Loucy (cell line): ENCODE measurements around the gene ARIH2.

ENCODE experiments used
- H2AFZ ChIP-seq: fragments of 200-600 bp; sonication (generic); 2 replicates; pipeline ENCODE4 v1.6.0; 2016; ENCODE audit warnings: antibody characterized with exemption, mild to moderate bottlenecking, low read length, moderate library complexity
- H3F3A ChIP-seq: fragments of 200-600 bp; 2 replicates; pipeline ENCODE4 v1.6.0; 2016; ENCODE audit warnings: antibody characterized with exemption, low read depth, mild to moderate bottlenecking
- H3K27me3 ChIP-seq: fragments of 200-600 bp; sonication (generic); 2 replicates; pipeline ENCODE4 v1.6.1; 2014; ENCODE audit warnings: low read length, mild to moderate bottlenecking; ENCODE audit not compliant: insufficient read depth, poor library complexity, severe bottlenecking
- H3K36me3 ChIP-seq: fragments of 200-600 bp; sonication (generic); 2 replicates; pipeline ENCODE4 v1.6.1; 2016; ENCODE audit warnings: low read length; ENCODE audit not compliant: insufficient read depth
- H3K4me1 ChIP-seq: fragments of 200-600 bp; sonication (generic); 2 replicates; pipeline ENCODE4 v1.5.1; 2014; ENCODE audit warnings: low read length, mild to moderate bottlenecking; ENCODE audit not compliant: insufficient read depth, poor library complexity, severe bottlenecking
- H3K4me2 ChIP-seq: fragments of 200-600 bp; sonication (generic); 2 replicates; pipeline ENCODE4 v1.6.0; 2014; ENCODE audit warnings: antibody characterized with exemption, low read length, low read depth, mild to moderate bottlenecking; ENCODE audit not compliant: poor library complexity, severe bottlenecking
- H3K4me3 ChIP-seq: fragments of 200-600 bp; sonication (generic); 2 replicates; pipeline ENCODE4 v1.5.1; 2014; ENCODE audit warnings: low read length, mild to moderate bottlenecking, mixed read lengths; ENCODE audit not compliant: poor library complexity, severe bottlenecking
- H3K79me2 ChIP-seq: fragments of 200-600 bp; sonication (generic); 2 replicates; pipeline ENCODE4 v1.6.1; 2014; ENCODE audit warnings: low read length; ENCODE audit not compliant: insufficient read depth
- H3K9ac ChIP-seq: fragments of 200-600 bp; sonication (generic); 2 replicates; pipeline ENCODE4 v1.6.0; 2014; ENCODE audit warnings: mild to moderate bottlenecking, low read depth, low read length, moderate library complexity; ENCODE audit not compliant: poor library complexity, severe bottlenecking
- H3K9me2 ChIP-seq: fragments of 200-600 bp; sonication (generic); replicated peaks from 2 replicates; pipeline ENCODE4 v1.6.1; 2016; ENCODE audit warnings: low read depth, low read length, mixed read lengths
- H3K9me3 ChIP-seq: fragments of 200-600 bp; sonication (generic); 2 replicates; pipeline ENCODE4 v1.6.1; 2014; ENCODE audit warnings: mild to moderate bottlenecking, antibody characterized with exemption, low read length, low read depth; ENCODE audit not compliant: insufficient read depth
- H4K20me1 ChIP-seq: fragments of 200-600 bp; sonication (generic); 2 replicates; pipeline ENCODE4 v1.6.0; 2014; ENCODE audit warnings: antibody characterized with exemption, low read length, mild to moderate bottlenecking; ENCODE audit not compliant: insufficient read depth, poor library complexity, severe bottlenecking
- EZH2phosphoT487 ChIP-seq: fragments of 200-600 bp; IDR thresholded peaks from 2 replicates; pipeline ENCODE4 v1.6.1; 2018; ENCODE audit warnings: antibody characterized with exemption, mild to moderate bottlenecking, moderate library complexity, borderline replicate concordance
- TF ChIP-seq, protein P1 (sequence below): fragments of 200-600 bp; sonication (generic); conservative IDR thresholded peaks from 2 replicates; pipeline ENCODE4 v1.5.1; 2014; ENCODE audit warnings: mild to moderate bottlenecking, antibody characterized with exemption, low read length

Gene ARIH2

DNA sequence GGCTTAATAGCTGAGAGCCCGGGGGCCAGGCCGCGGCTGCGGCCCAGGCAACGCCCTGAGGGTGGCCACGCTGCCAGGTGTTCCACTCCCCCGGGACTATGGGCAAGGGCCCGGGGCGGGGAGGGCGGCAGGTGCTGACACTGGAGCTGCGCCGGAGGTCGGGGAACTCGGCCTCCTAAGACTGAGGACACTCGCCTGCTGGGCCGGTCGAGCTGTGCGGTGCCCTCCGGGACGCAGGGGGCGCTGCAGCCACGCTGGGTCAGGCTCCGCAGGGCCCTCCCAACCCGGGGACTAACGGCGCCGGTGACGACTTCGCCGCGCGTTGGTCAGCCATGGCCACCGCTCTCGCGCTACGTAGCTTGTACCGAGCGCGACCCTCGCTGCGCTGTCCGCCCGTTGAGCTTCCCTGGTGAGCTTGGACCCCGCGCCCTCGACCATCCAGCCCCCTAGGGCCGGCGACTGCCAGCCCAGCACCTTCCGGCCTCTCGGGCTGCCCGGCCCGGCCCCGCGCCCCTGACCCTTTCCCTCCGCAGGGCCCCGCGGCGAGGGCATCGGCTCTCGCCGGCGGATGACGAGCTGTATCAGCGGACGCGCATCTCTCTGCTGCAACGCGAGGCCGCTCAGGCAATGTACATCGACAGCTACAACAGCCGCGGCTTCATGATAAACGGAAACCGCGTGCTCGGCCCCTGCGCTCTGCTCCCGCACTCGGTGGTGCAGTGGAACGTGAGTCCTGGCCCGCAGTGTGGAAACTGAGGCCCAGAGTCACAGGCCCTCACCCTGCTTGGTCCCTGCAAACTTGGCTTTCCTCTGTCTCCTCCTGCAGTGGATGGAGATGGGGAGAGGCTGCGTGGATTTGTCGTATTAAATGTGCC is 103.4 kb downstream of the ARIH2 start, which contains the start of gene NDUFAF3:
Gene NDUFAF3 (plus strand): TSS at position 309 of the 875 bp plus-strand sequence. CDS start 24 bp downstream, at position 333.
- H3K9ac ChIP-seq, result peak within 1 kb of the TSS; percentile 98
- H3F3A ChIP-seq, result peaks cover 3% of the 10 kb centered on the region; the same call in 1 of the 2 replicates
- TF ChIP-seq EZH2phosphoT487, result no peak
- TF ChIP-seq, protein P1, sequence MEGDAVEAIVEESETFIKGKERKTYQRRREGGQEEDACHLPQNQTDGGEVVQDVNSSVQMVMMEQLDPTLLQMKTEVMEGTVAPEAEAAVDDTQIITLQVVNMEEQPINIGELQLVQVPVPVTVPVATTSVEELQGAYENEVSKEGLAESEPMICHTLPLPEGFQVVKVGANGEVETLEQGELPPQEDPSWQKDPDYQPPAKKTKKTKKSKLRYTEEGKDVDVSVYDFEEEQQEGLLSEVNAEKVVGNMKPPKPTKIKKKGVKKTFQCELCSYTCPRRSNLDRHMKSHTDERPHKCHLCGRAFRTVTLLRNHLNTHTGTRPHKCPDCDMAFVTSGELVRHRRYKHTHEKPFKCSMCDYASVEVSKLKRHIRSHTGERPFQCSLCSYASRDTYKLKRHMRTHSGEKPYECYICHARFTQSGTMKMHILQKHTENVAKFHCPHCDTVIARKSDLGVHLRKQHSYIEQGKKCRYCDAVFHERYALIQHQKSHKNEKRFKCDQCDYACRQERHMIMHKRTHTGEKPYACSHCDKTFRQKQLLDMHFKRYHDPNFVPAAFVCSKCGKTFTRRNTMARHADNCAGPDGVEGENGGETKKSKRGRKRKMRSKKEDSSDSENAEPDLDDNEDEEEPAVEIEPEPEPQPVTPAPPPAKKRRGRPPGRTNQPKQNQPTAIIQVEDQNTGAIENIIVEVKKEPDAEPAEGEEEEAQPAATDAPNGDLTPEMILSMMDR, result peak; percentile 79
- peak within 1 kb of the TSS; percentile 87 for H2AFZ ChIP-seq
- peak within 1 kb of the TSS; percentile 91 for H3K4me3 ChIP-seq
- peaks cover 78% of the 10 kb centered on the region for H3K79me2 ChIP-seq
- H3K9me3 ChIP-seq, result no peaks in the 10 kb centered on the region
- H3K4me2 ChIP-seq, result peak within 1 kb of the TSS; percentile 92
- no peaks in the 10 kb centered on the region for H3K9me2 ChIP-seq
- no peaks in the 10 kb centered on the region for H3K27me3 ChIP-seq
- peaks cover 43% of the 10 kb centered on the region for H3K4me1 ChIP-seq
- H3K36me3 ChIP-seq, result peaks cover 35% of the 10 kb centered on the region; the same call in 1 of the 2 replicates
- H4K20me1 ChIP-seq, result peaks cover 72% of the 10 kb centered on the region

DNA sequence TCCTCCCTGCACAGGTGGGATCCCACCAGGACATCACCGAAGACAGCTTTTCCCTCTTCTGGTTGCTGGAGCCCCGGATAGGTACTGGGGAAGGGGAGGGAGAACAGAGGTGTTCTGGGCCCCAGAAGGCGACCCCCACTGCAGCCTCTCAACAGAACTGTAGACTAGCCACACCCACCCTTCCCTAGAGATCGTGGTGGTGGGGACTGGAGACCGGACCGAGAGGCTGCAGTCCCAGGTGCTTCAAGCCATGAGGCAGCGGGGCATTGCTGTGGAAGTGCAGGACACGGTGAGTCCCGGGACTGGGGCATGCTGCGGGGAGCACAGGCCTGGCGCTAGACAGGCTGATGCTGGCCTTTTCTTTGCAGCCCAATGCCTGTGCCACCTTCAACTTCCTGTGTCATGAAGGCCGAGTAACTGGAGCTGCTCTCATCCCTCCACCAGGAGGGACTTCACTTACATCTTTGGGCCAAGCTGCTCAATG is 104.1 kb downstream of the ARIH2 start:
- Histone ChIP-seq H3K27me3 (no peaks in the 10 kb centered on the region), H3K79me2 (peaks cover 83% of the 10 kb centered on the region), H3K4me3 (peak overlapping the region; percentile 91), H3K36me3 (peaks cover 37% of the 10 kb centered on the region; the same call in 1 of the 2 replicates), H3K4me2 (peak overlapping the region; percentile 92), H3K9me2 (no peaks in the 10 kb centered on the region), H4K20me1 (peaks cover 68% of the 10 kb centered on the region), H3F3A (peaks cover 3% of the 10 kb centered on the region; the same call in 1 of the 2 replicates), H3K4me1 (peaks cover 46% of the 10 kb centered on the region), H3K9ac (peak overlapping the region; percentile 98), H3K9me3 (no peaks in the 10 kb centered on the region), H2AFZ (no peak overlapping the region)
- TF ChIP-seq, protein P1, result no peak
- no peak for TF ChIP-seq EZH2phosphoT487

DNA sequence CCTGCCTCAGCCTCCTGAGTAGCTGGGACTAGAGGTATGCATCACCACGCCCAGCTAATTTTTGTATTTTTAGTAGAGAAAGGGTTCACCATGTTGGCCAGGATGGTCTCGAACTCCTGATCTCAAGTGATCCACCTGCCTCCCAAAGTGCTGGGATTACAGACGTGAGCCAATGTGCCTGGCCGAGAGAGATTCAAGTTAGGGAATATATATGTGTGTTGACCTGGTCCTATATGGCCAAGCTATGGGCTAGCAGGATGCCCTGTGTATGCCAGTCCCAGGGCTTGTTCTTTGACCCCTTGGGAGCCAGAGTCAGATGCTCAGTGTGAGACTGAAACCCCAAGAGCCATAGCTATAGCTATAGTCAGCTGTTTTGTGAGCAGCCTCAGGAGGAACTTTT is 105.1 kb downstream of the ARIH2 start:
- Histone ChIP-seq H2AFZ (no peak overlapping the region), H3K4me2 (peak overlapping the region; percentile 92), H3F3A (peaks cover 3% of the 10 kb centered on the region; the same call in 1 of the 2 replicates)

More for the DNA sequence above, 105.1 kb downstream of the ARIH2 start:
- peaks cover 55% of the 10 kb centered on the region for H3K4me1 ChIP-seq
- no peak overlapping the region for H3K9ac ChIP-seq
- no peak overlapping the region for H3K4me3 ChIP-seq
- no peaks in the 10 kb centered on the region for H3K9me2 ChIP-seq
- no peaks in the 10 kb centered on the region for H3K9me3 ChIP-seq
- H3K79me2 ChIP-seq, result peaks cover 91% of the 10 kb centered on the region
- H3K27me3 ChIP-seq, result no peaks in the 10 kb centered on the region
- peaks cover 64% of the 10 kb centered on the region for H4K20me1 ChIP-seq
- TF ChIP-seq, protein P1, result no peak
- no peak for TF ChIP-seq EZH2phosphoT487
- H3K36me3 ChIP-seq, result peaks cover 37% of the 10 kb centered on the region; the same call in 1 of the 2 replicates
